Measurements from ENCODE around the gene FOXM1.

The FOXM1 gene

GRCh38 chr12:2860170-2860569, 16.8 kb downstream of the FOXM1 start:
- TF ChIP-seq CTCF (IDR thresholded peaks at IDR 0.05; ENCODE audit: insufficient read depth, missing control alignments) = no peak
- no peak for FAIRE-seq

GRCh38 chr12:2858944-2859421, 18.0 kb downstream of the FOXM1 start:
- no peak for TF ChIP-seq CTCF (IDR thresholded peaks at IDR 0.05; ENCODE audit: insufficient read depth, missing control alignments)
- no peak for DNase-seq (ENCODE audit: insufficient read length, low spot score)
- FAIRE-seq = no peak

More at GRCh38 chr12:2860170-2860569, 16.8 kb downstream of the FOXM1 start:
- DNase-seq (ENCODE audit: insufficient read length, low spot score) = no peak

- no peak for DNase-seq (ENCODE audit: insufficient read length, low spot score)
- FAIRE-seq = no peak
Observed at GRCh38 chr12:2858334-2858733, 18.6 kb downstream of the FOXM1 start.

GRCh38 chr12:2857576-2857975, 19.4 kb downstream of the FOXM1 start:
- no peak for FAIRE-seq
- no peak for DNase-seq (ENCODE audit: insufficient read length, low spot score)
- TF ChIP-seq CTCF (IDR thresholded peaks at IDR 0.05; ENCODE audit: insufficient read depth, missing control alignments) = no peak

More at GRCh38 chr12:2858334-2858733, 18.6 kb downstream of the FOXM1 start:
- no peak for TF ChIP-seq CTCF (IDR thresholded peaks at IDR 0.05; ENCODE audit: insufficient read depth, missing control alignments)

- no peak for DNase-seq (ENCODE audit: insufficient read length, low spot score)
- no peak for TF ChIP-seq CTCF (IDR thresholded peaks at IDR 0.05; ENCODE audit: insufficient read depth, missing control alignments)
- no peak for FAIRE-seq
Observed at GRCh38 chr12:2857021-2857431, 19.9 kb downstream of the FOXM1 start, which contains the start of gene TEX52. TSS of gene TEX52 (minus strand) at chr12:2857039. CDS start at chr12:2857026, 13 bp downstream.

- DNase-seq (ENCODE audit: insufficient read length, low spot score) = no peak
- FAIRE-seq = no peak
- TF ChIP-seq CTCF (IDR thresholded peaks at IDR 0.05; ENCODE audit: insufficient read depth, missing control alignments) = no peak
Observed at GRCh38 chr12:2856051-2856450, 20.9 kb downstream of the FOXM1 start.

- TF ChIP-seq CTCF (IDR thresholded peaks at IDR 0.05; ENCODE audit: insufficient read depth, missing control alignments) = no peak
- no peak for DNase-seq (ENCODE audit: insufficient read length, low spot score)
- FAIRE-seq = no peak
Observed at GRCh38 chr12:2855546-2855945, 21.4 kb downstream of the FOXM1 start.

Data from D721Med (cell line).